Retinal pigment epithelial cell (primary cell): Measurements from ENCODE around the gene PIM2.
"Not testable (repeated sequence)": the region's sequence is repeated elsewhere in the genome, so short reads cannot be mapped to it uniquely, and the experiment has no call there.

Experiments
- DNase-seq: peaks from one replicate; pipeline ENCODE4 v3.0.0-alpha.2; 2010; ENCODE audit warnings: low read depth
- H3K4me3 ChIP-seq: 2 replicates; pipeline ENCODE4 v1.5.1; 2011; ENCODE audit warnings: mild to moderate bottlenecking, low read length, control low read depth, moderate library complexity
- TF ChIP-seq, protein P1 (sequence below): conservative IDR thresholded peaks from 2 replicates; pipeline ENCODE4 v1.5.1; 2011; ENCODE audit warnings: low read depth, low read length, control low read depth, inconsistent platforms

Gene PIM2

DNA sequence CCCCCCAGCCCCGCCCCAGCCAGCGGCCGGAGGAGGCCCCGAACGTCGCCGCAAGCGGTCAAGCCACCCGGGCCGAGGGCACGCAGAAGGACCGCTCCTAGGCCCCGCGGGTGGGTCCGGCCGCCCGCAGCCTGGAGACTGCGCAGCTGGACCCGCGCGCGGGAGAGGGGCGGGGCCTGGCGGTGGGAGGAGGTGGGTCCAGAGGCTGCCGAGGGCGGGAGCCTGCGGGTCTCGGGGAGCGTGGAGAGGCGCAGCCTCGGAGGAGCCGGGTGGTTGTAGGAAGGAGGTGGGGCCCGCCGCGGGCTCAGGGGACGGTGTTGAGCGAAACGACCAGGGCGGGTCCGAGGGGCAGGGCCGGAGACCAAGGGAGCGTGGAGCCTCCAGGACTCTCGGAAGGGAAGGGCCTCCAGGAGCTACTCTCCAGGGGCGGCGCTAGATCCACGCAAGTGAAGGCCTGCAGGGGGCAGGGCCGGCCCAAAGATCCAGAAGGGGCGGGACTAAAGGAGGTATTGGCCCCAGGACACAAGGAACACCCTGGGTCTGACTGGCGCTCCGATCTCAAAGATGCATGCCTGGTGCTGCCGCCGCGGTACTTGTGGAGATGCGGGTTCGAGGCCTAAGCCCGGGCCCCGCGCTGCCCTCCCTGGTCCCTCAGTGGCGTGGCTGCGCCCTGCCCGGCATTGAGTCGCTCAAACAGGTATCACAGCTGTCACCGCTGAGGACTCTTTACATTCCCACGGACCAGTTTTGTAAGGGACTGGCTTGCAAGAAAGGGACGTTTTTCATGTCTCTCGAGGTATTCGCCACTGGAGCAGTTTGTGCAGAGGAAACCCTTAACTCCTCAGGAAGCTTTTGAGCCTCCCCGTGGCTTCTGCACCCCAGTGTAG lies 27.2 kb downstream of the PIM2 start:
- DNase-seq: peak; percentile 30
- peak overlapping the region; percentile 43 for H3K4me3 ChIP-seq
- TF ChIP-seq, protein P1, sequence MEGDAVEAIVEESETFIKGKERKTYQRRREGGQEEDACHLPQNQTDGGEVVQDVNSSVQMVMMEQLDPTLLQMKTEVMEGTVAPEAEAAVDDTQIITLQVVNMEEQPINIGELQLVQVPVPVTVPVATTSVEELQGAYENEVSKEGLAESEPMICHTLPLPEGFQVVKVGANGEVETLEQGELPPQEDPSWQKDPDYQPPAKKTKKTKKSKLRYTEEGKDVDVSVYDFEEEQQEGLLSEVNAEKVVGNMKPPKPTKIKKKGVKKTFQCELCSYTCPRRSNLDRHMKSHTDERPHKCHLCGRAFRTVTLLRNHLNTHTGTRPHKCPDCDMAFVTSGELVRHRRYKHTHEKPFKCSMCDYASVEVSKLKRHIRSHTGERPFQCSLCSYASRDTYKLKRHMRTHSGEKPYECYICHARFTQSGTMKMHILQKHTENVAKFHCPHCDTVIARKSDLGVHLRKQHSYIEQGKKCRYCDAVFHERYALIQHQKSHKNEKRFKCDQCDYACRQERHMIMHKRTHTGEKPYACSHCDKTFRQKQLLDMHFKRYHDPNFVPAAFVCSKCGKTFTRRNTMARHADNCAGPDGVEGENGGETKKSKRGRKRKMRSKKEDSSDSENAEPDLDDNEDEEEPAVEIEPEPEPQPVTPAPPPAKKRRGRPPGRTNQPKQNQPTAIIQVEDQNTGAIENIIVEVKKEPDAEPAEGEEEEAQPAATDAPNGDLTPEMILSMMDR: peak; percentile 46

DNA sequence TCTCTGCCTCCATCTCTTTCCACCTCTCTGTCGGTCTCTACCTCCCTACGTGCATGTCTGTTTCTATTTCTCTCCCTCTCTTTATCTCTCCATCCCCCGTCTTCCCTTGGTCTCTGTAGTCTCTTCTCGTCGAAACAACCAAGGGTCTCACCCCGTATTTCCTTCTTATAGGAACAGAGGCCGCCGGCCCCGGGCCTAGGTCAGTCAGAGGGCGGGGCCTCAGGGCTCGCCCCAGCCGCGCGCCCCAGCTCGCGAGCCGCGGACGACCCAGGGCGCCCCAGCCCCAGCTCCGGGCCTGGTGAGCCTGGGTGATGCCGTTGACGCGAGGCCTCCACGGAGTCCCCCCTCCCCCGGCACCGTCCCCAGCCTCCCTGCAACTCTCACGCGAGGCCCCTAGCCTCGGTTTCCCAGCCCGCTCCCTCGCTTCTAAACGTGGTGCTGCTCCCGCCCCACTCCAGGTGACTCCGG lies 27.9 kb downstream of the PIM2 start:
- H3K4me3 ChIP-seq: peak overlapping the region; percentile 43
- DNase-seq: no peak
- TF ChIP-seq, protein P1: no peak

DNA sequence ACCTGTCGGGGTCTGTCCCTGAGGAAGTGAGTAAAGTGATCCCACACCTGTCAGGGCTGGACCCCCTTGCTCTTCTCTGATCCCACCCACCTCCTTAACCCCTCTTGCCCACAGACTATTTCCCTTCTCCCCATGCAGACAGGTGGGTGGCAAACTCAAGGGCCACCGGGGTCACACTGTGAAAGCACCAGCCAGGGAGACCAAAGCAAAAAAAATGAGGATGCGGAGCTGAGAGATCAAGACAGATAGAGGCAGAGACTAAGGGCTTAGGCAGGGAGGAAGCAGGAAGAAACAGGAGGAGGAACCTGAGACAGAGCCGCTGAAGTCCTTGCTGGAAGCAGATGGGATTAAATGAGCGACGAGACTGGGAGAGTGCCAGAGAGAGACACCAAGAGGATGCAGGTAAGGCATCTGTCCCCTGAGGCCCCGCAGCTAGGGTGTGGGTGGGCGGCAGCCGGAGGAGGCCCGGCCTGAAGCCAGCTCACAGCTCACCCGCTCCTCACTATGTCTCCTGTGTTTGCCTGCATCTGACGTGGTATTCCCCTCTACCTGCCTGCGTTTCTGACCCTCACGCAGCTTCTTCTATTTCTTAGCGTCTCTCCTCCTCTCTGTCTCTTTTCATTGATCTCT lies 28.4 kb downstream of the PIM2 start:
- peak overlapping the region; percentile 43 for H3K4me3 ChIP-seq
- no peak for DNase-seq
- TF ChIP-seq, protein P1: no peak

DNA sequence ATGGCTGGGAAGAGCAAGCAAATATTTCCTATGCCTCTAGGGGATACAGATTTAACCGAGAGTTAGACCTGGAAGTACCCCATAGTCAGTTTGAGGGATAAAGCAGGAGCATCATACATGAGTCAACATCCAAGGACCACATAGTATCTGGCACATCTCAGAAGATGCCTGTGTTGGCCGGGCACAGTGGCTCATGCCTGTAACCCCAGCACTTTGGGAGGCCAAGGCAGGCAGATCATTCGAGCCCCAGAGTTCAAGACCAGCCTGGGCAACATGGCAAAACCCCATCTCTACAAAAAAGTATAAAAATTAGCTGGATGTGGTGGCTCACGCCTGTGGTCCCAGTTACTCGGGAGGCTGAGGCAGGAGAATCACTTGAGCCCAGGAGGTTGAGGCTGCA lies 32.2 kb downstream of the PIM2 start:
- not testable (repeated sequence) for DNase-seq, H3K4me3 ChIP-seq

DNA sequence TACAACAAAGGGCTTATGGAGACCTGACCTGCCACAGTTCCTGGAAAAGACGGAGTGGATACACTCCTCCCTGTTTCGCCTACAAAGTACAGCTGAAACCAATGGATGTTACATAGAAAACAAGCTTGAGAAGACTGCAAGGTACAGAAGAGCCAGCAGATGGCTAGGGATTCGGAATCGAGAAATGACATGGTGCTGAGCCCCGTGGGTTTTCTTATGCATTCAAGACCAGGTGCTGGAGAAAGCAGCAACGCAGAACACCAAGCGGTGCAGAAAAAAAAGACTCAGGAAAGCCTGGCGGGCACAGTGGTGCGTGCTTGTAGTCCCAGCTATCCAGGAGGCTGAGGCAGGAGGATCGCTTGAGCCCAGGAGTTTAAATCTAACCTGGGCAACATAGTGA lies 35.1 kb downstream of the PIM2 start:
- TF ChIP-seq, protein P1: no peak
- H3K4me3 ChIP-seq: no peak overlapping the region
- no peak for DNase-seq

DNA sequence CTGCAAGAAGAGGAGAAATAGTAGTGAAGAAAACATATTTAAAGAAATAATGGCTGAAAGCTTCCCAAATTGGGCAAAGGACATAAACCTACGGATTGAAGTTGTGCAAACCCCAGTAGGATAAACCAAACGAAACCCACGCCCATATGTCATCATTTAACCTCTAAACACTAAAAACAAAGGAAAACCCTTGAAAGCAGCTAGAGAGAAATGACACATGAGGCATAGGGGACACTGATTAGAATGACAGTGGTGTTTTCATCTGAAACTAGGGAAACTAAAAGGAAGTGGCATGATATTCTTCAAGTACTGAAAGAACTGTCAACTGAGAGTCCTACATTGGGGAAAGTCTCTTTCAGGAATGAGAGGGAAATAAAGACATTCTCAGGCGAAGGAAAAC lies 41.9 kb downstream of the PIM2 start:
- H3K4me3 ChIP-seq, DNase-seq: not testable (repeated sequence)

DNA sequence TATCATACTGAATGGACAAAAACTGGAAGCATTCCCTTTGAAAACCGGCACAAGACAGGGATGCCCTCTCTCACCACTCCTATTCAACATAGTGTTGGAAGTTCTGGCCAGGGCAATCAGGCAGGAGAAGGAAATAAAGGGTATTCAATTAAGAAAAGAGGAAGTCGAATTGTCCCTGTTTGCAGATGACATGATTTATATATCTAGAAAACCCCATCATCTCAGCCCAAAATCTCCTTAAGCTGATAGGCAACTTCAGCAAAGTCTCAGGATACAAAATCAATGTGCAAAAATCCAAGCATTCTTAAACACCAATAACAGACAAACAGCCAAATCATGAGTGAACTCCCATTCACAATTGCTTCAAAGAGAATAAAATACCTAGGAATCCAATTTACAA lies 46.8 kb downstream of the PIM2 start:
- not testable (repeated sequence) for H3K4me3 ChIP-seq, DNase-seq

DNA sequence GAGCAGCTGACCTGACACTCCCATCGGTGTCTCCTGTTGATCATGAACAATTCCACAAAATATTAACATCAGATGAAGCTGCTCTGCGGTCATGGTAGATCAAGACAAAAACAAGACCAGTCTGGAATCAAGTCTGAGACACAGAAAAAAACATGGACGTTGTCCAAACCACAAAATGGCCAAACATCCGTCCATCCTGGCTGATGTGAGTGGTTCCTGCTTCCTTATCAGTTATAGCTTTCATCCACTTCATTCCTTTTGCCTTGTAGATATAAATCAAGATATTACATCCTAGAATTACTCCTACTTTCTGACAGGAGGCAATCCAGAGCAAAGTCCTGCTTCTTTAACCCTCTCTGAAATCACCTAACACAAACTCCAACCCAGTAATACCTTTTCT lies 54.6 kb downstream of the PIM2 start:
- TF ChIP-seq, protein P1: no peak
- DNase-seq: no peak
- H3K4me3 ChIP-seq: no peak overlapping the region
